Panc1 (cell line): Measurements from ENCODE around the gene CDK18.

Experiments
- POLR2AphosphoS5 ChIP-seq: IDR thresholded peaks from 2 replicates; pipeline ENCODE4 v1.6.1; 2012; ENCODE audit warnings: mild to moderate bottlenecking, low read depth, low read length, moderate library complexity
- TCF7L2 ChIP-seq: IDR thresholded peaks from 2 replicates; pipeline ENCODE4 v1.6.1; 2011; ENCODE audit warnings: mild to moderate bottlenecking, low read depth, low read length, inconsistent platforms

DNA sequence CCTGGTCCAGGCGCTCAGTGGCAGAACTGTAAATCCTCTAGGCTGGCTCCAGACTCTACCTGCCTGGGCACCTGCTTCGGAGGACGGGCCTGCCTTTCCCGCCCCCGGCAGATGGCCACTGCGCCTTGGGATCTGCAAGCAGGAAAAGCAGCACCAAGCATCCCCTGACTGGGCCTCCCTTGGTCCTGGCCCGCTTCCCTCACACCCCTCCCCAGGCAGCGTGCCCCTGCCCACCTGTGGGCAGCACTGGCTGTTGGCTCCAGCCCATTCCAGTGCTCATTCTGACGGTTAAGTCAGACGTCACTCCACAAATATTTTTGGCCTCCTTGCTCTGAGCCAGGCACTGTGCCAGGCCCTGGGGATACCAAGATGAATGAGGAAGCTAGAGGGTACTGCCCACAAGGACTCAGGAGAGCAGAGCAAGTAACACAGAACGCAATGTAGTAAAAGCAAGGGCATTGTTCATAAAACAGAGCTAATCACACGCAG lies 26.7 kb upstream of the CDK18 start:
- TF ChIP-seq TCF7L2 (no peak), POLR2AphosphoS5 (peak; percentile 64; the same call in 1 of the 2 replicates)
